ENCODE results near the gene PRKN.

PRKN gene

GRCh38 chr6:162088091-162088490, 639.5 kb downstream of the PRKN start:
- POLR2A ChIA-PET: no interaction called here
- Histone ChIP-seq H3K9me3 (ENCODE audit: control insufficient read depth, insufficient read depth, low read depth, low read length) (no peaks in the 10 kb centered on the region), H3K4me3 (ENCODE audit: low read depth, low read length) (no peak overlapping the region), H3K36me3 (ENCODE audit: control insufficient read depth in 2 of 2, insufficient read depth in 1 of 2, low read length in 2 of 2) (no peaks in the 10 kb centered on the region), H3K27ac (ENCODE audit: extremely low read depth, low read depth, low read length) (no peak overlapping the region), H3K4me1 (ENCODE audit: control insufficient read depth, insufficient read depth, low read length) (no peaks in the 10 kb centered on the region)
- TF ChIP-seq ZNF664 (tag by site-specific recombination; IDR thresholded peaks at IDR 0.05) (no peak), ZNF2 (tag by site-specific recombination; IDR thresholded peaks at IDR 0.05) (no peak), RBAK (tag by site-specific recombination; IDR thresholded peaks at IDR 0.05) (no peak), ZNF140 (tag by site-specific recombination; IDR thresholded peaks at IDR 0.05) (no peak), FEZF1 (tag by site-specific recombination; IDR thresholded peaks at IDR 0.05) (no peak), ZNF391 (tag by site-specific recombination; IDR thresholded peaks at IDR 0.05; ENCODE audit: borderline replicate concordance, low read depth) (no peak), ZNF548 (tag by site-specific recombination; IDR thresholded peaks at IDR 0.05) (no peak), YY1 (tag by site-specific recombination; IDR thresholded peaks at IDR 0.05) (no peak), ZNF449 (tag by site-specific recombination; IDR thresholded peaks at IDR 0.05) (no peak), ZNF24 (tag by site-specific recombination; IDR thresholded peaks at IDR 0.05) (no peak)
- TF ChIP-seq, protein P1, sequence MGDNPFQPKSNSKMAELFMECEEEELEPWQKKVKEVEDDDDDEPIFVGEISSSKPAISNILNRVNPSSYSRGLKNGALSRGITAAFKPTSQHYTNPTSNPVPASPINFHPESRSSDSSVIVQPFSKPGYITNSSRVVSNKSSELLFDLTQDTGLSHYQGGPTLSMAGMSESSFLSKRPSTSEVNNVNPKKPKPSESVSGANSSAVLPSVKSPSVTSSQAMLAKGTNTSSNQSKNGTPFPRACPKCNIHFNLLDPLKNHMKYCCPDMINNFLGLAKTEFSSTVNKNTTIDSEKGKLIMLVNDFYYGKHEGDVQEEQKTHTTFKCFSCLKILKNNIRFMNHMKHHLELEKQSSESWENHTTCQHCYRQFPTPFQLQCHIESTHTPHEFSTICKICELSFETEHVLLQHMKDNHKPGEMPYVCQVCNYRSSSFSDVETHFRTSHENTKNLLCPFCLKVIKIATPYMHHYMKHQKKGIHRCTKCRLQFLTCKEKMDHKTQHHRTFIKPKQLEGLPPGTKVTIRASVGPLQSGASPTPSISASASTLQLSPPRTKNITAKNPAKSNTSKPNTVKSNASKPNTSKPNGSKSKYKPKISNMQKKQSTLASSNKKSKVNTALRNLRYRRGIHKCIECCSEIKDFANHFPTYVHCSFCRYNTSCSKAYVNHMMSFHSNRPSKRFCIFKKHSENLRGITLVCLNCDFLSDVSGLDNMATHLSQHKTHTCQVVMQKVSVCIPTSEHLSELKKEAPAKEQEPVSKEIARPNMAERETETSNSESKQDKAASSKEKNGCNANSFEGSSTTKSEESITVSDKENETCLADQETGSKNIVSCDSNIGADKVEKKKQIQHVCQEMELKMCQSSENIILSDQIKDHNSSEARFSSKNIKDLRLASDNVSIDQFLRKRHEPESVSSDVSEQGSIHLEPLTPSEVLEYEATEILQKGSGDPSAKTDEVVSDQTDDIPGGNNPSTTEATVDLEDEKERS (tag by site-specific recombination; IDR thresholded peaks at IDR 0.05): no peak
- CTCF ChIA-PET: interaction anchor here (0.5 kb wide), 1 partner anchor 55 kb away, joined by 4 read pairs; no protein-coding TSS in a partner anchor

- ChIA-PET POLR2A (no interaction called here), CTCF (no interaction called here)
- Histone ChIP-seq H3K4me3 (ENCODE audit: low read depth, low read length) (no peak overlapping the region), H3K4me1 (ENCODE audit: control insufficient read depth, insufficient read depth, low read length) (no peaks in the 10 kb centered on the region), H3K9me3 (ENCODE audit: control insufficient read depth, insufficient read depth, low read depth, low read length) (no peaks in the 10 kb centered on the region), H3K36me3 (ENCODE audit: control insufficient read depth in 2 of 2, insufficient read depth in 1 of 2, low read length in 2 of 2) (no peaks in the 10 kb centered on the region), H3K27ac (ENCODE audit: extremely low read depth, low read depth, low read length) (no peak overlapping the region)
- TF ChIP-seq ZNF747 (tag by site-specific recombination; IDR thresholded peaks at IDR 0.05) (no peak), SETDB1 (IDR thresholded peaks at IDR 0.05; ENCODE audit: insufficient read length, low read length) (no peak), ZNF37A (tag by site-specific recombination; IDR thresholded peaks at IDR 0.05) (no peak), MZF1 (tag by site-specific recombination; IDR thresholded peaks at IDR 0.05; ENCODE audit: borderline replicate concordance) (no peak), GLIS2 (tag by site-specific recombination; IDR thresholded peaks at IDR 0.05) (no peak)
- TF ChIP-seq, protein P2, sequence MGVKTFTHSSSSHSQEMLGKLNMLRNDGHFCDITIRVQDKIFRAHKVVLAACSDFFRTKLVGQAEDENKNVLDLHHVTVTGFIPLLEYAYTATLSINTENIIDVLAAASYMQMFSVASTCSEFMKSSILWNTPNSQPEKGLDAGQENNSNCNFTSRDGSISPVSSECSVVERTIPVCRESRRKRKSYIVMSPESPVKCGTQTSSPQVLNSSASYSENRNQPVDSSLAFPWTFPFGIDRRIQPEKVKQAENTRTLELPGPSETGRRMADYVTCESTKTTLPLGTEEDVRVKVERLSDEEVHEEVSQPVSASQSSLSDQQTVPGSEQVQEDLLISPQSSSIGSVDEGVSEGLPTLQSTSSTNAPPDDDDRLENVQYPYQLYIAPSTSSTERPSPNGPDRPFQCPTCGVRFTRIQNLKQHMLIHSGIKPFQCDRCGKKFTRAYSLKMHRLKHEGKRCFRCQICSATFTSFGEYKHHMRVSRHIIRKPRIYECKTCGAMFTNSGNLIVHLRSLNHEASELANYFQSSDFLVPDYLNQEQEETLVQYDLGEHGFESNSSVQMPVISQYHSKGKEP (tag by site-specific recombination; IDR thresholded peaks at IDR 0.05): no peak
Measured at GRCh38 chr6:162085561-162085960, 642.0 kb downstream of the PRKN start.

- CTCF ChIA-PET: no interaction called here
- H3K27ac ChIP-seq (ENCODE audit: extremely low read depth, low read depth, low read length): no peak overlapping the region
- POLR2A ChIA-PET: no interaction called here
- H3K4me1 ChIP-seq (ENCODE audit: control insufficient read depth, insufficient read depth, low read length): no peaks in the 10 kb centered on the region
- H3K36me3 ChIP-seq (ENCODE audit: control insufficient read depth in 2 of 2, insufficient read depth in 1 of 2, low read length in 2 of 2): no peaks in the 10 kb centered on the region
- H3K4me3 ChIP-seq (ENCODE audit: low read depth, low read length): no peak overlapping the region
- no peaks in the 10 kb centered on the region for H3K9me3 ChIP-seq (ENCODE audit: control insufficient read depth, insufficient read depth, low read depth, low read length)
- TF ChIP-seq ZNF596 (tag by site-specific recombination; IDR thresholded peaks at IDR 0.05) (no peak), ZBTB26 (tag by site-specific recombination; optimal IDR thresholded peaks at IDR 0.05) (no peak), ZNF223 (tag by site-specific recombination; IDR thresholded peaks at IDR 0.05) (no peak), SCRT1 (tag by site-specific recombination; IDR thresholded peaks at IDR 0.05; ENCODE audit: borderline replicate concordance) (no peak), ZNF664 (tag by site-specific recombination; IDR thresholded peaks at IDR 0.05) (no peak), ZNF341 (tag by site-specific recombination; IDR thresholded peaks at IDR 0.05; ENCODE audit: low read depth) (no peak), ZNF121 (tag by site-specific recombination; IDR thresholded peaks at IDR 0.05) (no peak), EGR2 (tag by site-specific recombination; IDR thresholded peaks at IDR 0.05; ENCODE audit: low read depth) (no peak)
- TF ChIP-seq, protein P3, sequence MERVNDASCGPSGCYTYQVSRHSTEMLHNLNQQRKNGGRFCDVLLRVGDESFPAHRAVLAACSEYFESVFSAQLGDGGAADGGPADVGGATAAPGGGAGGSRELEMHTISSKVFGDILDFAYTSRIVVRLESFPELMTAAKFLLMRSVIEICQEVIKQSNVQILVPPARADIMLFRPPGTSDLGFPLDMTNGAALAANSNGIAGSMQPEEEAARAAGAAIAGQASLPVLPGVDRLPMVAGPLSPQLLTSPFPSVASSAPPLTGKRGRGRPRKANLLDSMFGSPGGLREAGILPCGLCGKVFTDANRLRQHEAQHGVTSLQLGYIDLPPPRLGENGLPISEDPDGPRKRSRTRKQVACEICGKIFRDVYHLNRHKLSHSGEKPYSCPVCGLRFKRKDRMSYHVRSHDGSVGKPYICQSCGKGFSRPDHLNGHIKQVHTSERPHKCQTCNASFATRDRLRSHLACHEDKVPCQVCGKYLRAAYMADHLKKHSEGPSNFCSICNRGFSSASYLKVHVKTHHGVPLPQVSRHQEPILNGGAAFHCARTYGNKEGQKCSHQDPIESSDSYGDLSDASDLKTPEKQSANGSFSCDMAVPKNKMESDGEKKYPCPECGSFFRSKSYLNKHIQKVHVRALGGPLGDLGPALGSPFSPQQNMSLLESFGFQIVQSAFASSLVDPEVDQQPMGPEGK (tag by site-specific recombination; IDR thresholded peaks at IDR 0.05): no peak
Measured at GRCh38 chr6:162082520-162082919, 645.0 kb downstream of the PRKN start.
